Lower leg skin (tissue), 3 donors: ENCODE measurements around the gene WEE1.

Source experiments
- POLR2A ChIP-seq, 2 donors: fragments of 450-650 bp; IDR thresholded peaks; one replicate each; pipeline ENCODE4 v1.6.1; 2016 to 2017; ENCODE audit warnings: antibody characterized with exemption in 2 of 2, mild to moderate bottlenecking in 1 of 2, moderate library complexity in 1 of 2
- TF ChIP-seq, protein P1 (sequence below), 3 donors: fragments of 450-650 bp; IDR thresholded peaks; one replicate each; pipeline ENCODE4 v1.5.1; 2016; ENCODE audit warnings: antibody characterized with exemption in 3 of 3, mild to moderate bottlenecking in 3 of 3, moderate library complexity in 2 of 3

DNA sequence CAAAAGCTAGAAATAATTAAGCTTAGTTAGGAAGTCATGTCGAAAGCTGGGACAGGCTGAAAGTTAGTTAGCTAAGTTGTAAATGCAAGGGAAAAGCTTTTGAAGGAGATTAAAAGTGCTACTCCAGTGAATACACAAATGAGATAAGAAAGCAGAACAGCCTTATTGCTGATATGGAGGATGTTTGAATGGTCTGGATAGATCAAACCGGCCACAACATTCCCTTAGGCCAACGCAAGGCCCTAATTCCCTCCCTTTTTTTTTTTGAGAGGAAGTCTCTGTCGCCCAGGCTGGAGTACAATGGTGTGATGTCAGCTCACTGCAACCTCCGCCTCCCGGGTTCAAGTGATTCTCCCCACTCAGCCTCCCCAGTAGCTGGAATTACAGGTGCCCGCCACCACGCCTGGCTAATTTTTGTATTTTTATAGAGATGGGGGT, 23.3 kb upstream of the WEE1 start:
- TF ChIP-seq, protein P1, sequence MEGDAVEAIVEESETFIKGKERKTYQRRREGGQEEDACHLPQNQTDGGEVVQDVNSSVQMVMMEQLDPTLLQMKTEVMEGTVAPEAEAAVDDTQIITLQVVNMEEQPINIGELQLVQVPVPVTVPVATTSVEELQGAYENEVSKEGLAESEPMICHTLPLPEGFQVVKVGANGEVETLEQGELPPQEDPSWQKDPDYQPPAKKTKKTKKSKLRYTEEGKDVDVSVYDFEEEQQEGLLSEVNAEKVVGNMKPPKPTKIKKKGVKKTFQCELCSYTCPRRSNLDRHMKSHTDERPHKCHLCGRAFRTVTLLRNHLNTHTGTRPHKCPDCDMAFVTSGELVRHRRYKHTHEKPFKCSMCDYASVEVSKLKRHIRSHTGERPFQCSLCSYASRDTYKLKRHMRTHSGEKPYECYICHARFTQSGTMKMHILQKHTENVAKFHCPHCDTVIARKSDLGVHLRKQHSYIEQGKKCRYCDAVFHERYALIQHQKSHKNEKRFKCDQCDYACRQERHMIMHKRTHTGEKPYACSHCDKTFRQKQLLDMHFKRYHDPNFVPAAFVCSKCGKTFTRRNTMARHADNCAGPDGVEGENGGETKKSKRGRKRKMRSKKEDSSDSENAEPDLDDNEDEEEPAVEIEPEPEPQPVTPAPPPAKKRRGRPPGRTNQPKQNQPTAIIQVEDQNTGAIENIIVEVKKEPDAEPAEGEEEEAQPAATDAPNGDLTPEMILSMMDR (IDR thresholded peaks at IDR 0.05) = no peak
- TF ChIP-seq POLR2A (IDR thresholded peaks at IDR 0.05) = no peak
